ENCODE results near the gene CBY2.

DNA sequence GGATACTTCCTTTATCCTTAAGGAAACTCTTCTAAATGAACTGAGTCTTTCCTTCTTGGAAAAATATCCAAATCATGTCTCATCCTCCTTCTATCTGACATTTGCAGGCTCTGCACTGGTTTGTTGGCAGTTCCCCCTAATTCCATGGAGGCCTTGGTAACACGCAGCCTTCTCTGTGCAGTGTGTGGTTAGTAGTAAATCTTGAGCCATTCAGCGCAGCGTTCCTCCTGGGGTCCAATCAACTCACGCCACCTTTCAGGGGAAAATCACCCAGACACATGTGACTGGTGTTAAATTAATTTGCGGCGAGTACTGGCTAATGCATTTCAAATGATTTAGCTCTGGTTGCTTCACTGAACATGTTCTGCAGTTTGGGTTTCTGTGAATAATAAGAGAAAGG is 21.0 kb upstream of the CBY2 start:
- TF ChIP-seq, protein P1, sequence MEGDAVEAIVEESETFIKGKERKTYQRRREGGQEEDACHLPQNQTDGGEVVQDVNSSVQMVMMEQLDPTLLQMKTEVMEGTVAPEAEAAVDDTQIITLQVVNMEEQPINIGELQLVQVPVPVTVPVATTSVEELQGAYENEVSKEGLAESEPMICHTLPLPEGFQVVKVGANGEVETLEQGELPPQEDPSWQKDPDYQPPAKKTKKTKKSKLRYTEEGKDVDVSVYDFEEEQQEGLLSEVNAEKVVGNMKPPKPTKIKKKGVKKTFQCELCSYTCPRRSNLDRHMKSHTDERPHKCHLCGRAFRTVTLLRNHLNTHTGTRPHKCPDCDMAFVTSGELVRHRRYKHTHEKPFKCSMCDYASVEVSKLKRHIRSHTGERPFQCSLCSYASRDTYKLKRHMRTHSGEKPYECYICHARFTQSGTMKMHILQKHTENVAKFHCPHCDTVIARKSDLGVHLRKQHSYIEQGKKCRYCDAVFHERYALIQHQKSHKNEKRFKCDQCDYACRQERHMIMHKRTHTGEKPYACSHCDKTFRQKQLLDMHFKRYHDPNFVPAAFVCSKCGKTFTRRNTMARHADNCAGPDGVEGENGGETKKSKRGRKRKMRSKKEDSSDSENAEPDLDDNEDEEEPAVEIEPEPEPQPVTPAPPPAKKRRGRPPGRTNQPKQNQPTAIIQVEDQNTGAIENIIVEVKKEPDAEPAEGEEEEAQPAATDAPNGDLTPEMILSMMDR (conservative IDR thresholded peaks at IDR 0.05; ENCODE audit: low read depth in 2 of 2) = no peak
- no peak for TF ChIP-seq EZH2phosphoT487 (IDR thresholded peaks at IDR 0.05; ENCODE audit: unreplicated experiment)
- TF ChIP-seq JUNB (IDR thresholded peaks at IDR 0.05; ENCODE audit: unreplicated experiment) = no peak
- TF ChIP-seq POLR2AphosphoS5 (IDR thresholded peaks at IDR 0.05; ENCODE audit: low read depth) = no peak
- no peak for TF ChIP-seq EZH2 (IDR thresholded peaks at IDR 0.05; ENCODE audit: low read depth, unreplicated experiment)
- TF ChIP-seq, protein P2, sequence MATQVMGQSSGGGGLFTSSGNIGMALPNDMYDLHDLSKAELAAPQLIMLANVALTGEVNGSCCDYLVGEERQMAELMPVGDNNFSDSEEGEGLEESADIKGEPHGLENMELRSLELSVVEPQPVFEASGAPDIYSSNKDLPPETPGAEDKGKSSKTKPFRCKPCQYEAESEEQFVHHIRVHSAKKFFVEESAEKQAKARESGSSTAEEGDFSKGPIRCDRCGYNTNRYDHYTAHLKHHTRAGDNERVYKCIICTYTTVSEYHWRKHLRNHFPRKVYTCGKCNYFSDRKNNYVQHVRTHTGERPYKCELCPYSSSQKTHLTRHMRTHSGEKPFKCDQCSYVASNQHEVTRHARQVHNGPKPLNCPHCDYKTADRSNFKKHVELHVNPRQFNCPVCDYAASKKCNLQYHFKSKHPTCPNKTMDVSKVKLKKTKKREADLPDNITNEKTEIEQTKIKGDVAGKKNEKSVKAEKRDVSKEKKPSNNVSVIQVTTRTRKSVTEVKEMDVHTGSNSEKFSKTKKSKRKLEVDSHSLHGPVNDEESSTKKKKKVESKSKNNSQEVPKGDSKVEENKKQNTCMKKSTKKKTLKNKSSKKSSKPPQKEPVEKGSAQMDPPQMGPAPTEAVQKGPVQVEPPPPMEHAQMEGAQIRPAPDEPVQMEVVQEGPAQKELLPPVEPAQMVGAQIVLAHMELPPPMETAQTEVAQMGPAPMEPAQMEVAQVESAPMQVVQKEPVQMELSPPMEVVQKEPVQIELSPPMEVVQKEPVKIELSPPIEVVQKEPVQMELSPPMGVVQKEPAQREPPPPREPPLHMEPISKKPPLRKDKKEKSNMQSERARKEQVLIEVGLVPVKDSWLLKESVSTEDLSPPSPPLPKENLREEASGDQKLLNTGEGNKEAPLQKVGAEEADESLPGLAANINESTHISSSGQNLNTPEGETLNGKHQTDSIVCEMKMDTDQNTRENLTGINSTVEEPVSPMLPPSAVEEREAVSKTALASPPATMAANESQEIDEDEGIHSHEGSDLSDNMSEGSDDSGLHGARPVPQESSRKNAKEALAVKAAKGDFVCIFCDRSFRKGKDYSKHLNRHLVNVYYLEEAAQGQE (IDR thresholded peaks at IDR 0.05; ENCODE audit: unreplicated experiment) = no peak
- TF ChIP-seq NANOG (IDR thresholded peaks at IDR 0.05; ENCODE audit: borderline replicate concordance) = no peak
- no peak for TF ChIP-seq CREB1 (CRISPR knock-in tag; IDR thresholded peaks at IDR 0.05; ENCODE audit: low read depth)
- TF ChIP-seq STAT1 (IDR thresholded peaks at IDR 0.05; ENCODE audit: unreplicated experiment) = no peak
- TF ChIP-seq, protein P3, sequence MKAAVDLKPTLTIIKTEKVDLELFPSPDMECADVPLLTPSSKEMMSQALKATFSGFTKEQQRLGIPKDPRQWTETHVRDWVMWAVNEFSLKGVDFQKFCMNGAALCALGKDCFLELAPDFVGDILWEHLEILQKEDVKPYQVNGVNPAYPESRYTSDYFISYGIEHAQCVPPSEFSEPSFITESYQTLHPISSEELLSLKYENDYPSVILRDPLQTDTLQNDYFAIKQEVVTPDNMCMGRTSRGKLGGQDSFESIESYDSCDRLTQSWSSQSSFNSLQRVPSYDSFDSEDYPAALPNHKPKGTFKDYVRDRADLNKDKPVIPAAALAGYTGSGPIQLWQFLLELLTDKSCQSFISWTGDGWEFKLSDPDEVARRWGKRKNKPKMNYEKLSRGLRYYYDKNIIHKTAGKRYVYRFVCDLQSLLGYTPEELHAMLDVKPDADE (IDR thresholded peaks at IDR 0.05) = no peak
- TF ChIP-seq ZNF331 (CRISPR knock-in tag; IDR thresholded peaks at IDR 0.05; ENCODE audit: low read depth) = no peak
